DMS79 (cell line): Measurements from ENCODE around the gene GALNTL6.
"Not testable (repeated sequence)": the region's sequence is repeated elsewhere in the genome, so short reads cannot be mapped to it uniquely, and the experiment has no call there.

Source experiments
- DNase-seq: peaks from one replicate; lab custom pipeline; 2025; lab: John Stamatoyannopoulos, UW

The GALNTL6 gene

GRCh38 chr4:172868271-172868670 is 1055.1 kb downstream of the GALNTL6 start:
- DNase-seq, result no peak

GRCh38 chr4:172869621-172870268 is 1056.5 kb downstream of the GALNTL6 start:
- no peak for DNase-seq

GRCh38 chr4:172871381-172871780 is 1058.2 kb downstream of the GALNTL6 start:
- no peak for DNase-seq

GRCh38 chr4:172874944-172875343 is 1061.7 kb downstream of the GALNTL6 start:
- DNase-seq, result no peak

GRCh38 chr4:172876394-172876793 is 1063.2 kb downstream of the GALNTL6 start:
- no peak for DNase-seq

GRCh38 chr4:172881645-172882044 is 1068.4 kb downstream of the GALNTL6 start:
- DNase-seq, result no peak

- not testable (repeated sequence) for DNase-seq
These were observed 1074.2 kb downstream of the GALNTL6 start for GRCh38 chr4:172887358-172887757.

GRCh38 chr4:172887959-172888358 is 1074.8 kb downstream of the GALNTL6 start:
- DNase-seq, result no peak

GRCh38 chr4:172892300-172892699 is 1079.1 kb downstream of the GALNTL6 start:
- no peak for DNase-seq

GRCh38 chr4:172895699-172896098 is 1082.5 kb downstream of the GALNTL6 start:
- DNase-seq, result no peak

GRCh38 chr4:172897046-172897445 is 1083.8 kb downstream of the GALNTL6 start:
- no peak for DNase-seq

- DNase-seq, result no peak
These were observed 1085.5 kb downstream of the GALNTL6 start for GRCh38 chr4:172898715-172899114.

- no peak for DNase-seq
These were observed 1086.7 kb downstream of the GALNTL6 start for GRCh38 chr4:172899861-172900260.

GRCh38 chr4:172900900-172901299 is 1087.7 kb downstream of the GALNTL6 start:
- no peak for DNase-seq

- not testable (repeated sequence) for DNase-seq
These were observed 1099.3 kb downstream of the GALNTL6 start for GRCh38 chr4:172912468-172912867.

GRCh38 chr4:172917403-172917802 is 1104.2 kb downstream of the GALNTL6 start:
- DNase-seq, result not testable (repeated sequence)

- DNase-seq, result no peak
These were observed 1106.1 kb downstream of the GALNTL6 start for GRCh38 chr4:172919269-172919668.

- no peak for DNase-seq
These were observed 1114.1 kb downstream of the GALNTL6 start for GRCh38 chr4:172927096-172927814.

GRCh38 chr4:172928347-172928746 is 1115.1 kb downstream of the GALNTL6 start:
- no peak for DNase-seq

GRCh38 chr4:172938072-172938829 is 1125.0 kb downstream of the GALNTL6 start:
- DNase-seq, result no peak

- DNase-seq, result no peak
These were observed 1125.7 kb downstream of the GALNTL6 start for GRCh38 chr4:172938870-172939269.

- no peak for DNase-seq
These were observed 1129.6 kb downstream of the GALNTL6 start for GRCh38 chr4:172942840-172943239.

GRCh38 chr4:172945611-172946010 is 1132.4 kb downstream of the GALNTL6 start:
- DNase-seq, result no peak
